ENCODE data around the gene FRY. TPM values are rescaled to one million over a fixed set of nuclear protein-coding genes. Genes with fewer than 3 reads are reported as not detected.

The FRY gene
- total RNA-seq, 1 donor from 2014 or later: 19.9 TPM

DNA sequence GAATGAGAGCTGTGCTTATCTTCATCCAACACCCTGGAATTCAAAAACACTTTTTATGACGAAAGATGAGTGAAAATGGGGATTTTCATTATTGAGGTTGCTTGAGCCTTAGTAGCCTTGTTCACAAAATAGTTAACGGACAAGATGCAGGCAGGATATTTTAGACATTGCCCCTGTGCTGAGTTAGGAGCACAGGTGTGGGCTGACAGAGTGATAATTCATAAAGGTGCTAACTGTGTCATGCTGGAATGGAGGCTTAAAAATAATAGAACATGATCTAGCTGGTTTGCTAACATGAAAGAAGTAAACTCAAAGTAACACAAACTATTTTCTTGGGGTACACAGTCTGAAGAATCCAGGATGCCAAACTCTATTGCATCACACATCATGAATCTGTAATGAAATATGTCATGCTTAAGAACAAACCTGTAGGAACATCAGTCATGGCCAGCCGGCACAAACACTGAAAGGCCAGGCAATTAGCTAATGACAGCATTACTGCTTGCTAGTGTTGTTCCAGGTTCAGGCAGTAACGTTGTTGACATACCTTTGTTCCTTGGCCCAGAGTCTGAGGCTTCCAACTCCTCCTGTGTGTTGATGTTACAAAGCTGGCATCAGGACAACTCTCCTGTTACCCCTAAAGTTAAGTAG, 55.3 kb downstream of the FRY start:
- DNase-seq: no peak

DNA sequence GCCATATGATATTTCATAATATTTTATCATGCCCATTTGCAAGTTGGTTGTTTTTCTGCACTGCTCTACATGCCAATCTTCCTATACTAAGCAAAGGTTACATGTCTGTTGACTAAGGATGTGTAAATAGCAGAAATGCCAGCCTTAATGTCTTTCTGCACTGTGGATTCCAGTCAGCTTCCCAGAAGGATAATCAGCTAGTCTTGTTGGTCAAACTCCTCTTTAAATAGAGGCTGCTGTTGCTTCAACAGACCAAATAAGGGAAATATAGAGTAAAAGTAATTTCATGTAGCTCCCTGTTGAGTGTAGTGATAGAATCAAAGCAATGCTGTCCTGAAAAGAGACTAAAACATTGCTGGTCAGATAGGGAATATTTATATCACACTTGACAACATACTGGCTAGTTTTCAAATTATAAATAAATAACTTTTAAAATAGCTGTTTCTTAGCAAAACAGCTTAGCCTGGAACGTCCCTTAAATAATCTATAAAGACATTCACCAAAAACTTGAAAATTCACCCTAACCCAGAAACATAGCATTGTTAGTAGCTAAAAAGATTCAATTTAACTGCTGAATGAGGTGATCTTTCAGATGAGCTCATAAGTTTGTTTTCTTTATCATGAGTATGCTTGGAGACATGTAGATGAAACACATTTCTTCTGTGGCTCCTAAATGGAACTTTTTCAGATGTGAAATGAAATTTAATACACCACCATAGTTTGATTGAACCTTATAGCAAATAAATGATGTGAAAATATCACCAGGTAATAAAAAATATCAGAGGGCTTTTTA, 56.6 kb downstream of the FRY start:
- no peak for DNase-seq

- DNase-seq: no peak
These were observed 60.9 kb downstream of the FRY start for GRCh38 chr13:32092496-32092895.

DNA sequence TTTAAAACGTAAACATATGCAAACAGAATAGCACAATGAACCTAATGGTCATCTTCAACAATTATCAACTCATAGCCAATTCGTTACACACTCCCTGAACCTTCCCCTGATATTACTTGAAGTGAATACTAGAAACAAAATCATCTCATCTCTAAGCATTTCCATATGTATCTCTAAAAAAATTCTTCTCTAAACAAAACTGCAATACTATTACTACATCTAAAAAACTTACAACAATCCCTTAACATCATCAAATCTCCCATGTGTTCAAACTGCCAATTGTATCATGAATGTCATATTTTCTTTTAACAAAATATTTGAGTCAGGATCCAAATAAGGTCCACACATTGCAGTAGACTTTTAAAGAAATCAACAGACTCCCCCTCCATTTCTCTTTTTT, 61.4 kb downstream of the FRY start:
- DNase-seq: no peak

DNA sequence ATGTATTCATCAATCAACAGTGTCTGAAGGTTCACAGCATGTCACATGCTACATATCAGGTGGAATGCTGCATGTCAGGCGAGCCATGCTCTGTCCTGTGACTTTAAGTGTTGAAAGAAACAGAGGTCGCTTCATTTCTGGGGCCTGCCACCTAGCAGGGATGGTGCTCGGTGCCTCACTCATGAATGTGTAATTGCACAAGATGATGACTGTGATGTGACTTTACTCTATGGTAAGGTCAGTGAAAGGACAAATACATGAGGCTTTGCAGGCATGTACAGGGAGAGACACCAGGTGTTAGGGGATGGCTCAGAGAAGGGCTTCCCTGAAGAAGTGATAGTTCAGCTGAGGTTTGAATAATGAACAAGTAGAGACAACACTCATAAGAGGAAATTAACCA, 66.7 kb downstream of the FRY start:
- DNase-seq: no peak

DNA sequence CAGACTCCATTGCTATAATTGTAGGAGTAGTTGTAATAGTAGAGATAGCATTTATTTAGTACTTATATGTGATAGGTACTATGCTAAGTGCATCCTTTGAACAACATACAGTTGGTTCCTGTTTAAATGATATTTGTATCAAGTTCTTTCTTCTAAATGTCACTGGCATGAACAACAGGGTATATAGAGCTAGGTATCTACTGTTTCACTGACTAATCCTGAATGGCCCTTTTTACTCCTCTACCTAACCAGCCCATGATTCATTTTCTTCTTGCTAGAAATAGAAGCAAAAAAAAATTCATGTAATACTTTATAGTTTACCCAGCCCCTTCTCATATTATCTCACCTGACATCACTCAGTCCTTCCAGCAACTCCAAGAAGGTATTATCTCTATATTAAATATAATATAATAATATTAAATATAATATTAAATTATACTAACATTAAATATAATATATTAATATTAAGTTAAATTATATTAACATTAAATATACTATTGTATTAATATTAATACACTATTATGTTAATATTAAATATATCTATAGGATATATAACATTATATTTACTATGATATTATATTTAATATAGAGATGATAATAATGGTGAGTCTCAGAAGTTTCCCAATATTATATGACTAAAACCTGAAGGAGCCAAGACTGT, 74.2 kb downstream of the FRY start:
- no peak for DNase-seq

DNA sequence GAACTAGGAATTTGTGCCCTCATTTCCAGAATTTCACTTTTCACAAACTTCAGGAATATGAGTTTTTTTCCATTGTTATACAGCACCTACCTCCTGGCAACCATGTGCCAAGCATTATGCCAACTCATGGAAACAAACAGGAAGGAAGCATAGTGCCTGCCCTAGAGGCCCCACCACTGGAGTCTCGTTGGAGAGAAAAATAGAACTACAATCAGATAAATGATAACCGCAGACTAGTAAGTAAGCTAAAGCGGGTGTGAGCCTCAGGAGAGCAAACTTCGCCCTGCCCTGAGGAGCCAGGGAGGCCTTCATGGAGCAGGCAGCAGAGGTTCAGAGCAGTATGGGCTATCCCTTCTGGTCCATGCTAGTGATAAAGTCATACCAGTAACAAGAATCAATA, 75.9 kb downstream of the FRY start:
- DNase-seq: no peak

GRCh38 chr13:32107973-32108372, 76.4 kb downstream of the FRY start:
- DNase-seq: no peak

- DNase-seq: no peak
These were observed 82.0 kb downstream of the FRY start for GRCh38 chr13:32113532-32113931.

DNA sequence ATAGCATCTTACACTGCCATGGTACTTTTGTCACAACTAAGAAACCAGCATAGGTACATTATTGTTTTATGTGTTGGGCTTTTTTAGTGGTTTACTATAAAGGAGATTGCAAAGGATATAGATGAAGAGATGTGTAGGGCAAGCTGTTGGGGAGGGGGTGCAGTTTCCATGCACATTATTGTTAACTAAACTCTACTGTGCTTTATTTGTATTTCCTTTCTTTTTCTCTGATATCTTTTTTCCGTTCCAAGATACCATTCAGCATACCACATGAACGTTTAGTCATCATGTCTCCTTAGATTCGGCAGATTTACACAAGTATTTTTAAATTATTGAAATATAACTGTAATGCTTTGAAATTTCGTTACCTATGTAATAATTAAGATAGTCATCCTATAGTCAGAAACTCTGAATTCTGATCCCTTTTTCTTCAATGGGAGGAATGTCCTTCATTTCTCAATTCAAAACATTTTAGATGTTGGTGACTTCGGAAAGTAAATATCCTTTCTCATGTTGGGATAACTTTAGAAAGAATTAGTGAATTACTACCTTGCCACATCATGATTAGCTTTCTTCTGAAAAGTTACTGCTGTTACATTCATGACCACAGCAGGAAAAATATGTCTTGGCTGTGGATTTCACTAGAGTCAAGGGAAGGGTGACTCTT, 82.8 kb downstream of the FRY start:
- no peak for DNase-seq

DNA sequence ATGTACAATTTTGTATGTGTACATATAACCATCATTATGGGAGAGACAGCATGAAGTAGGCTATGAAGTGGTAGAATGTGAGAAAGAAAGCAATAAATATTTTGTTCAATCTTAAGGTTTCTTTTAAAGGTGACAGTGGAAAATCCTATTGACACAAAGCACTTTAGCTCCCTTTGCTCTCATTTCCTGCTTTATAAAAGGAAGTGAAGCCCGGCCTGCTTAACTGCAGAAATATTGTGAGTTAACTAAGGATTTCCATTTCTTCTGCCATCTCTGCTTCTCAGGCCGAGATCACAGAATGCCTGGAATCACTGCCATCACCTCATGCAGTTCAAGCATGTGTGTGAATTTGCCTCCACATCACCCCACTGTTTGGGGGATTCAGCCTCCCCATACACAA, 83.5 kb downstream of the FRY start:
- DNase-seq: no peak

DNA sequence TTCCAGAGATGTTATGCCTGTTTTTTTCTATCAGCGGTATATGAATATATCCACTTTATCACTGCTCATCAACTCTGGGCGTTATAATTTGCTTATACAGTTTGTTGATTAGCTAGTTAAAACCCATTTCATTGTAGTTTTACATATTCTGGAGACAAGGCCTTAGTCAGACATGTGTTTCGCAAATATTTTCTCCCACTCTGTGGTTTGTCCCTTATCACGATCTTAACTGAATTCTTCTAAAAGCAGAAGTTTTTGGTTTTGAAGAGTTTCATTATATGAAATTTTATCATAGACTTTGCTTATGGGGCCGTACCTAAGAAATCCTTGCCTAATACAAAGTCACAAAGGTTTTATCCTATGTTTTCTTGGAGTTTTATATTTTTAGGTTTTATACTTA, 84.6 kb downstream of the FRY start:
- DNase-seq: no peak

DNA sequence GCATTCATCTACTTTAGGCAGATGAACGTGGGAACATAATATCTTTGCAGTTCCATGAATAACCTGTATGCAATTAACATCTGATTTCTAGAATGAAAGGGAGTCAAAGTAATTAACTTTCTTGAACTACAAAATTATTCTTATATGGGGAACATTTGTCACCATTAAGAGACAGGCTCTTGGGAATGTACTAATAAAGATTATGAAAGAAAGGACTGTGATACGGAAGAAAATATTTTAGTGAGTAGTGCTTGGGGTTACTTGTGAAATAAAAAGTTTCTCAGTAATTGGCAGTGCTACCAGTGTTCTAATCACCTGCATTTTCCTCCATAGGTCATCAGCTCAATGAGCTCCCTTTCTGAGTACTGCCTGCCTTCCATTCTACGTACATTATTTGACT, 85.4 kb downstream of the FRY start:
- DNase-seq: no peak

DNA sequence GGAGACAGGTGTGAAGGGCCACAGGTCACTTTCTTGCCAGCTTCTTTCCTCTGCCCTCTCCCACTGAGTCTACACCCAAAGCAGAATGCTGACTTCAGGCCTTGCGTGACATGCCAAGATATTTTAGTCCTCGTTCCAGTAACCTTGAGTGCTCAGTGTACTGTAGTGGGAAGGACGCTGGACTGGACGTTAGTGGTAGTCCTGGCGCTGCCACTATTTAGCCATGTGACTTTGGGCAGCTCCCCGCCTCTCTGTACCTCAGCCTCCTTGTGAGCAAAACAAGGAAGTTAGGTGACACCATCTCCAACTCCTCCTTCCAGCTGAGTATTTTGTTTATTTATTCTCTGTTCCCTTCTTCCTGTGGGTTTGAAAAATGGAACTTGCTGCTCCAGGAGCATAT, 86.1 kb downstream of the FRY start:
- no peak for DNase-seq

- DNase-seq: no peak
These were observed 89.7 kb downstream of the FRY start for GRCh38 chr13:32121316-32121715.

DNA sequence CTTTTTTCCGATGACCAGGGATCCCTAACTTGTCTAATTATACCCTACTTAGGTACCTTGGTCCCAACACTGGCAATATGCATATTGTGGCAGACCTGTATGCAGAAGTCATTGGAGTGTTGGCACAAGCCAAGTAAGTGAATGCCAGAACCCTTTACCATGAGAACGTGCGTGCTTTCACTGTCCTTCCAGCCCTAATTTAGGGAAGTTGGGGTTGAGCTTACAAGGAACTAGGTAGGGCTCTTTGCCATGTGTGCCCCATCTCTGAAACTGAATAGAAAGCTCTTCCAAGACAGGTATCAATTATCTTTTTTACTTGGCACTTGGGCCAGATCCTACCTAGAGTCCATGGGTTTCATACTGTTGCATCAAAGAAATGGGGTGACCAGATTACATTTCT, 93.2 kb downstream of the FRY start:
- DNase-seq: no peak

- DNase-seq: no peak
These were observed 93.7 kb downstream of the FRY start for GRCh38 chr13:32125221-32125689.

DNA sequence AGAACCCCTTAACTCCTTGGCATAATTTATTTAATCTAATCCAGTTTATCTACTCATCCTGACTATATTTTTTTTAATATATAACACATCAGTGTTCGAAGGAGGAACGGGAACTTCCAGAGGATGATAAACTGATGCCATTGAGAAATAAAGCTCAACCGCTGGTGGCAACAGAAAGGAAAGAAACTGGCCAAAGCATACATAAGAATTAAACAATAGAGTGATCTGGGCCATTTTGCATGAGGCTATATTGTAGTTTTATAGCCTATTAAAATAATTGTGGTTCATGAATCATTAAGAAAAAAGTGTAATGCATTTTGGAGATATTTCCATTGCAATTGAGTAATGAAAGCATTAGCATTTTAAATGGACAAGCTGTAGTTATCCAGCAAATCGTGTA, 94.2 kb downstream of the FRY start:
- DNase-seq: no peak

- DNase-seq: no peak
These were observed 94.7 kb downstream of the FRY start for GRCh38 chr13:32126278-32126677.

GRCh38 chr13:32126756-32127155, 95.2 kb downstream of the FRY start:
- no peak for DNase-seq

DNA sequence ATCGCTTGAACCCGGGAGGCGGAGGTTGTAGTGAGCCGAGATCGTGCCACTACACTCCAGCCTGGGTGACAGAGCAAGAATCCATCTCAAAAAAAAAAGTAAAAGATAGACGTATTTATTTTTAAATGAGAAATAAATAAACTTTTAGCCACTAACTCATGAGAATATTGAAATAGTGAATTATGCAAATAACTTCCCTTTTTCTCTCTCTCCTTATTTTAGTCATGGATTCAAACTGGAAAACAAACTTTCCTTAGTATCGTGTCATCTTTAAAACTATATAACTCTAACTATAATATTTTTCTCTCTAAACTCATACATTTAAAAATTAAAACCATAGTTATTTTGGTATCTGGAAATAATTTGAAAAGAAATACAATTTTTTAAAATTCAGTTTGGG, 96.1 kb downstream of the FRY start:
- DNase-seq: no peak

DNA sequence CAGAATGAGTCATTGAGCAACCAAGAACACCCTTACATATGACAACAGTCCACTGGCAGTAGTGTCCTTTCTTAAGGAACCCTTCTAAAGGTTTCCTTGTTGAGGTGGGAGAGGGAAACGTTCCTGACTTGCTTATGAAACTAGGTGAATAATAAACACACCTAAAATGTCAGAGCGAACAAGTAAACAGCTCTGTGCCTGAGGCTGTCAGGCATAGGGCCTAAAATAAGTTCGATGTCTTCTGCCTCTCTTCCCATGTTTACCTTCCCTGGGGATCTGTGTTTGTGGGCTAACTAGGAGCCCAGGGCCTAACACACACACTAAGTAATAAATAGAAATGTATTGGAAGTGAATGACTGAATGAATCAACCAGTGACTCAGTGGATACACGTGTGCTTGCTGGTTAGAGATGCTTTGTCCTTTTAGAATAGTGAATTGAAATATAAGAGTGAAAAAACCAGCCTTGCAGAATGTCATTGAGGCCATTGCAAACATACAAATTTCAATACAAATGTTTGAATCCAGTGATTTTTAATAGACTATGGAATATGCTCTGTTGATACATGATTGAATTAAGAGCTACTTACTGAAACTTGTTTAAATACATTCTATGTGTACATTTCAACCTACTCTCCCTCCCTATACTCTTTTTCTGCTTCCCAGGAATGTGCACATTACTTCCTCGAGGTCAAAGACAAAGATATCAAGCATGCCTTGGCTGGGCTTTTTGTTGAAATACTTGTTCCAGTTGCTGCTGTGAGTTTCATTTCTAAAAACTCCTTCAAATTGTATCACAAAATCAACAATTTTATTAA, 102.9 kb downstream of the FRY start:
- no peak for DNase-seq
